IMR-90 (cell line): Measurements from ENCODE around the gene CUL4A. TPM values are rescaled to one million over a fixed set of nuclear protein-coding genes. Genes with fewer than 3 reads are reported as not detected.
"Not testable (repeated sequence)": the region's sequence is repeated elsewhere in the genome, so short reads cannot be mapped to it uniquely, and the experiment has no call there.

ENCODE experiments used
- ATAC-seq: fragments of 200-7000 bp; cut with Tn5 transposase; 2 replicates; pipeline ENCODE4 v1.9.1; 2020; ENCODE audit warnings: low read depth, mild to moderate bottlenecking, moderate library complexity
- BruUV-seq: library from RNA; stranded (reverse); fragments of 400-500 nt; replicated peaks from 2 replicates; lab custom pipeline; 2021; lab: Mats Ljungman, UMichigan
- CTCF ChIA-PET: fragments of 300-600 bp; formaldehyde crosslinking; extraction: SDS; loops from one replicate; lab custom pipeline; 2021; ENCODE audit warnings: antibody characterized with exemption; lab: Yijun Ruan, JAX
- POLR2A ChIA-PET: fragments of 300-600 bp; sonication (Branson Sonifier 250); formaldehyde crosslinking; loops from one replicate; lab custom pipeline; 2022; ENCODE audit warnings: antibody characterized with exemption; ENCODE audit not compliant: unreplicated experiment; lab: Charles Lee
- DNase-seq: peaks from one replicate; pipeline ENCODE4 v3.0.0; 2013
- H2AFZ ChIP-seq: replicated peaks from 2 replicates; pipeline ENCODE3; 2013; ENCODE audit warnings: low read length, mild to moderate bottlenecking; ENCODE audit not compliant: poor library complexity
- H2AK5ac ChIP-seq: 2 replicates; pipeline ENCODE4 v1.6.1; 2013; ENCODE audit warnings: low read depth, low read length, inconsistent platforms
- H2AK9ac ChIP-seq: replicated peaks from 2 replicates; pipeline ENCODE3; 2013; ENCODE audit warnings: mild to moderate bottlenecking, low read depth, low read length, moderate library complexity; ENCODE audit not compliant: poor library complexity
- H2BK120ac ChIP-seq: 2 replicates; pipeline ENCODE4 v1.6.1; 2013; ENCODE audit warnings: low read depth, low read length, inconsistent platforms
- H2BK15ac ChIP-seq: 3 replicates; pipeline ENCODE4 v1.6.1; 2013; ENCODE audit warnings: low read depth, low read length, inconsistent platforms
- H2BK20ac ChIP-seq: 2 replicates; pipeline ENCODE4 v1.6.1; 2013; ENCODE audit warnings: low read depth, mild to moderate bottlenecking, inconsistent platforms, low read length, moderate library complexity
- H2BK5ac ChIP-seq: 2 replicates; pipeline ENCODE4 v1.6.1; 2013; ENCODE audit warnings: mild to moderate bottlenecking, low read depth, low read length, inconsistent platforms; ENCODE audit not compliant: poor library complexity, severe bottlenecking
- H3K14ac ChIP-seq: replicated peaks from 2 replicates; pipeline ENCODE4 v1.6.1; 2013; ENCODE audit warnings: low read depth, low read length, inconsistent platforms
- H3K18ac ChIP-seq: 2 replicates; pipeline ENCODE4 v1.6.1; 2013; ENCODE audit warnings: low read depth, low read length, control low read depth
- H3K23ac ChIP-seq: 2 replicates; pipeline ENCODE4 v1.6.1; 2013; ENCODE audit warnings: low read depth, low read length, inconsistent platforms
- H3K27ac ChIP-seq: 2 replicates; pipeline ENCODE4 v1.5.1; 2013; ENCODE audit warnings: mild to moderate bottlenecking, control low read depth, low read length; ENCODE audit not compliant: insufficient read depth
- H3K27me3 ChIP-seq: 2 replicates; pipeline ENCODE4 v1.6.1; 2013; ENCODE audit warnings: low read length; ENCODE audit not compliant: control insufficient read depth, insufficient read depth
- H3K36me3 ChIP-seq: 2 replicates; pipeline ENCODE4 v1.6.1; 2013; ENCODE audit warnings: low read length, mixed read lengths; ENCODE audit not compliant: control insufficient read depth, insufficient read depth
- H3K4ac ChIP-seq: 2 replicates; pipeline ENCODE4 v1.6.1; 2013; ENCODE audit warnings: low read depth, low read length, inconsistent platforms
- H3K4me1 ChIP-seq: 2 replicates; pipeline ENCODE4 v1.6.1; 2013; ENCODE audit warnings: low read length, mixed read lengths; ENCODE audit not compliant: control insufficient read depth, insufficient read depth
- H3K4me2 ChIP-seq: 2 replicates; pipeline ENCODE4 v1.6.1; 2013; ENCODE audit warnings: low read depth, mild to moderate bottlenecking, control low read depth, low read length, moderate library complexity
- H3K4me3 ChIP-seq: 2 replicates; pipeline ENCODE4 v1.5.1; 2013; ENCODE audit warnings: low read depth, mild to moderate bottlenecking, control low read depth, low read length, moderate library complexity; ENCODE audit not compliant: insufficient read depth
- H3K56ac ChIP-seq: 2 replicates; pipeline ENCODE4 v1.6.1; 2013; ENCODE audit warnings: low read length, inconsistent platforms; ENCODE audit not compliant: insufficient read depth; ENCODE audit errors: extremely low read depth
- H3K79me1 ChIP-seq, 2 experiments: 2 replicates each; pipeline ENCODE4 v1.6.1; 2013; ENCODE audit warnings: low read length in 2 of 2, inconsistent platforms in 1 of 2, low read depth in 1 of 2
- H3K9ac ChIP-seq: 2 replicates; pipeline ENCODE4 v1.6.1; 2013; ENCODE audit warnings: low read depth, low read length, control low read depth
- H3K9me1 ChIP-seq: 2 replicates; pipeline ENCODE4 v1.6.1; 2013; ENCODE audit warnings: low read length, inconsistent platforms; ENCODE audit not compliant: insufficient read depth
- H3K9me3 ChIP-seq: 2 replicates; pipeline ENCODE4 v1.6.1; 2013; ENCODE audit warnings: low read length; ENCODE audit not compliant: control insufficient read depth, insufficient read depth
- H4K20me1 ChIP-seq: 2 replicates; pipeline ENCODE4 v1.6.1; 2013; ENCODE audit warnings: low read length, inconsistent platforms; ENCODE audit not compliant: insufficient read depth
- H4K5ac ChIP-seq: 2 replicates; pipeline ENCODE4 v1.6.1; 2013; ENCODE audit warnings: mild to moderate bottlenecking, low read depth, low read length, control low read depth
- H4K8ac ChIP-seq, 2 experiments: 2 replicates each; pipeline ENCODE4 v1.6.1; 2013; ENCODE audit warnings: low read depth in 2 of 2, low read length in 2 of 2, control low read depth in 1 of 2, inconsistent platforms in 1 of 2
- H4K91ac ChIP-seq: 2 replicates; pipeline ENCODE4 v1.6.1; 2013; ENCODE audit warnings: low read depth, low read length, inconsistent platforms; ENCODE audit not compliant: insufficient read depth
- WGBS, 2 experiments: methylation state at CpG; one replicate each; pipeline versions ENCODE4 v1.1.5 to v1.1.7; 2013; ENCODE audit warnings: missing lambda C conversion rate in 2 of 2; ENCODE audit not compliant: insufficient read length in 1 of 2; ENCODE audit errors: extremely low coverage in 2 of 2; 5-methylcytosine and 5-hydroxymethylcytosine counted together
- dilution Hi-C: fragments of 300-500 bp; cut with HindIII; formaldehyde crosslinking; loops from one replicate; pipeline ENCODE4 v1.14.3; 2018; ENCODE audit warnings: low sequenced_read_pairs; ENCODE audit not compliant: unreplicated experiment
- in situ Hi-C: fragments of 300-500 bp; cut with MboI; formaldehyde crosslinking; loops from 3 replicates; pipeline ENCODE4 v1.14.3; 2019; ENCODE audit warnings: low sequenced_read_pairs, inconsistent platforms, mixed read lengths
- intact Hi-C: fragments of 100-400 bp; cut with micrococcal nuclease; formaldehyde crosslinking; loops from 2 replicates; pipeline ENCODE4 v1.10.0; 2022
- polyA plus RNA-seq, 3 experiments: library from polyadenylated mRNA; depleted of rRNA; stranded (reverse); fragments of >200 nt; gene quantifications; 2 replicates each; pipeline ENCODE4 v1.2.3, GENCODE V29; 2012; ENCODE audit warnings: low replicate concordance in 1 of 3
- total RNA-seq: library from RNA; depleted of rRNA; stranded (reverse); fragments of >200 nt; gene quantifications from 2 replicates; pipeline ENCODE4 v1.2.3, GENCODE V29; 2012

Gene CUL4A
- total and polyA plus RNA-seq, 2 of the 4 experiments (the other 2 are of a cell fraction): 86.0 to 146 TPM

DNA sequence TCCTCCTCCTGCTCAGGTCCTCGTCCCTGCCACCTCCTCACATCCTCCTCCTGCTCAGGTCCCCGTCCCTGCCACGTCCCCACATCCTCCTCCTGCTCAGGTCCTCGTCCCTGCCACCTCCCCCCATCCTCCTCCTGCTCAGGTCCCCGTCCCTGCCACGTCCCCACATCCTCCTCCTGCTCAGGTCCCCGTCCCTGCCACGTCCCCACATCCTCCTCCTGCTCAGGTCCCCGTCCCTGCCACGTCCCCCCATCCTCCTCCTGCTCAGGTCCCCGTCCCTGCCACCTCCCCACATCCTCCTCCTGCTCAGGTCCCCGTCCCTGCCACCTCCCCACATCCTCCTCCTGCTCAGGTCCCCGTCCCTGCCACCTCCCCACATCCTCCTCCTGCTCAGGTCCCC is 47.4 kb upstream of the CUL4A start:
- H3K79me1 ChIP-seq, in situ Hi-C loops, BruUV-seq, H3K4ac ChIP-seq, H3K4me2 ChIP-seq, H4K5ac ChIP-seq, H3K27ac ChIP-seq, H3K4me3 ChIP-seq, H2AK9ac ChIP-seq, H3K14ac ChIP-seq, H3K9ac ChIP-seq, intact Hi-C loops, H2AK5ac ChIP-seq, H3K36me3 ChIP-seq, DNase-seq, H2BK5ac ChIP-seq, H3K23ac ChIP-seq, CTCF ChIA-PET, dilution Hi-C loops, H3K18ac ChIP-seq, H2BK20ac ChIP-seq, H3K56ac ChIP-seq, H3K9me1 ChIP-seq, H3K27me3 ChIP-seq, H3K9me3 ChIP-seq, H3K4me1 ChIP-seq, POLR2A ChIA-PET, H2AFZ ChIP-seq, H2BK120ac ChIP-seq, H4K20me1 ChIP-seq, H2BK15ac ChIP-seq, ATAC-seq, H4K8ac ChIP-seq, H4K91ac ChIP-seq: not testable (repeated sequence)
- WGBS, 2 experiments: no CpG with 5 or more reads among the region's 13 CpGs
